Gastroesophageal sphincter (tissue), 3 donors: ENCODE data around the gene EHD1.

ENCODE experiments used
- EP300 ChIP-seq: sonication (generic); formaldehyde crosslinking; IDR thresholded peaks from one replicate; pipeline ENCODE4 v1.6.1; 2017; ENCODE audit warnings: antibody characterized with exemption, mild to moderate bottlenecking
- POLR2A ChIP-seq, 2 donors: fragments of 450-650 bp; IDR thresholded peaks; one replicate each; pipeline ENCODE4 v1.6.1; 2017; ENCODE audit warnings: antibody characterized with exemption in 2 of 2, mild to moderate bottlenecking in 2 of 2, moderate library complexity in 1 of 2
- POLR2AphosphoS5 ChIP-seq: sonication (generic); formaldehyde crosslinking; IDR thresholded peaks from one replicate; pipeline ENCODE4 v1.6.1; 2017; ENCODE audit warnings: antibody characterized with exemption
- TF ChIP-seq, protein P1 (sequence below), 4 experiments: fragments of 200-600 bp in 2 of 4; fragments of 450-650 bp in 2 of 4; sonication (generic) in 1 of 4; IDR thresholded peaks; one replicate each; pipeline ENCODE4 v1.5.1; 2017 to 2019; ENCODE audit warnings: antibody characterized with exemption in 4 of 4, mild to moderate bottlenecking in 2 of 4, moderate library complexity in 2 of 4

DNA sequence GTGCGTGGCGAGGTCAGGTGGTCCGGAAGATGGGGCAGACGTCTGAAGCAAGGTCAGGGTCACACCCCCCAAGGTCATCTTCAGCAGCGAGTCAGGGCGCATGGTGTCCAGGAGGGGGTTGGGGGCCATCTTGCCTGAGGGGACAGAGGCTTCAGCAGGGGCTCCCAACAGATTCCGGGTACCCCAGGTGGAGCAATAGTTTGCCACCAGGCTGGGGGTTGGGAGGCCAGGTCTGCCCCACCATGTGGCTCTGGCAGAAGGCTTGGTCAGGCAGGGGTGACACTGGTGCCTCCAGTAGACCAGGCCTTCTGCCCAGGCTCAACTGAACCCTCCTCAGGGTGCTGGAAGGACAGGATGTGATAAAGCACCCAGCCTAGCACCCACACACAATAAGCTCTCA lies 32.7 kb upstream of the EHD1 start:
- TF ChIP-seq, protein P1, sequence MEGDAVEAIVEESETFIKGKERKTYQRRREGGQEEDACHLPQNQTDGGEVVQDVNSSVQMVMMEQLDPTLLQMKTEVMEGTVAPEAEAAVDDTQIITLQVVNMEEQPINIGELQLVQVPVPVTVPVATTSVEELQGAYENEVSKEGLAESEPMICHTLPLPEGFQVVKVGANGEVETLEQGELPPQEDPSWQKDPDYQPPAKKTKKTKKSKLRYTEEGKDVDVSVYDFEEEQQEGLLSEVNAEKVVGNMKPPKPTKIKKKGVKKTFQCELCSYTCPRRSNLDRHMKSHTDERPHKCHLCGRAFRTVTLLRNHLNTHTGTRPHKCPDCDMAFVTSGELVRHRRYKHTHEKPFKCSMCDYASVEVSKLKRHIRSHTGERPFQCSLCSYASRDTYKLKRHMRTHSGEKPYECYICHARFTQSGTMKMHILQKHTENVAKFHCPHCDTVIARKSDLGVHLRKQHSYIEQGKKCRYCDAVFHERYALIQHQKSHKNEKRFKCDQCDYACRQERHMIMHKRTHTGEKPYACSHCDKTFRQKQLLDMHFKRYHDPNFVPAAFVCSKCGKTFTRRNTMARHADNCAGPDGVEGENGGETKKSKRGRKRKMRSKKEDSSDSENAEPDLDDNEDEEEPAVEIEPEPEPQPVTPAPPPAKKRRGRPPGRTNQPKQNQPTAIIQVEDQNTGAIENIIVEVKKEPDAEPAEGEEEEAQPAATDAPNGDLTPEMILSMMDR (IDR thresholded peaks at IDR 0.05), result no peak
- no peak for TF ChIP-seq EP300
- no peak for TF ChIP-seq POLR2AphosphoS5
- no peak for TF ChIP-seq POLR2A (IDR thresholded peaks at IDR 0.05)
